ENCODE data around the gene HOXB3. TPM values are rescaled to one million over a fixed set of nuclear protein-coding genes. Genes with fewer than 3 reads are reported as not detected.

HOXB3 gene
- total RNA-seq, 4 donors from 2014 or later = 10.6 to 30.0 (median 18.0) TPM

DNA sequence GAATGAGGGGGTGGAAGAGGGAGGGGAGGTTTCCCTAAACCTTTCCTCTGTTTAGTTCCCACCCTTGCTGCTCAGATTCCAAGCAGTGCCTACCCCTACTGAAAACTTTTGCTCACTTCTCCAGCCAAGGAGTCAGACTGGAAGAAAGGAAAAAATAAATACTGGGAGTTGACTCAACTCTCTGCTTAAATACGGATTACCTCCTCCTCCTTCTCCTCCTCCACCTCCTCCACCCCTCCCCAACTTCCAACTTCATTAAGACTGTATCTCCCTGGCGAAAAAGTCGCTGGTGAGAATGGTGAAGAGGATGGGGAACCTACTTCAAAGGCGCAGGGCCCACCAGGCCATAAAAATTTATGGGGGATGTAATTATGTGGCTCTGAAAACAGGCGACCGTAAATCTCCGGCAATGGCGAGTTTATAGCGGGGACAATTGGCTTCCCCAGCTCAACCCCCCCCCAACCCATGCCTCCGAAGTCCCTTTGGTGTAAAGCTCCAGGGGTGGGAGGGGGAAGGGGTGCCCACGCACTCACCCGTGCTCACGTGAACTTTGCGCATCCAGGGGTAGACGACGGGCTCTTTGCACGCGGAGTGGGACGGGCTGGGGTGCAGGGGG lies 12.6 kb downstream of the HOXB3 start:
- Histone ChIP-seq H3K36me3 (no peaks in the 10 kb centered on the region), H3K4me3 (peak overlapping the region; percentile 29 to 39), H3K9me3 (no peaks in the 10 kb centered on the region), H3K27me3 (peaks cover 0 to 42% of the 10 kb centered on the region in 2 donors), H3K4me1 (peaks cover 0 to 4% of the 10 kb centered on the region in 2 donors), H3K27ac (peak overlapping the region; percentile 68 to 87)
- intact Hi-C loops (cut with DNase I; ENCODE audit: low total_unique reads) = no loop called here
- no peak for DNase-seq
- no peak for TF ChIP-seq POLR2A (IDR thresholded peaks at IDR 0.05)
- TF ChIP-seq, protein P1, sequence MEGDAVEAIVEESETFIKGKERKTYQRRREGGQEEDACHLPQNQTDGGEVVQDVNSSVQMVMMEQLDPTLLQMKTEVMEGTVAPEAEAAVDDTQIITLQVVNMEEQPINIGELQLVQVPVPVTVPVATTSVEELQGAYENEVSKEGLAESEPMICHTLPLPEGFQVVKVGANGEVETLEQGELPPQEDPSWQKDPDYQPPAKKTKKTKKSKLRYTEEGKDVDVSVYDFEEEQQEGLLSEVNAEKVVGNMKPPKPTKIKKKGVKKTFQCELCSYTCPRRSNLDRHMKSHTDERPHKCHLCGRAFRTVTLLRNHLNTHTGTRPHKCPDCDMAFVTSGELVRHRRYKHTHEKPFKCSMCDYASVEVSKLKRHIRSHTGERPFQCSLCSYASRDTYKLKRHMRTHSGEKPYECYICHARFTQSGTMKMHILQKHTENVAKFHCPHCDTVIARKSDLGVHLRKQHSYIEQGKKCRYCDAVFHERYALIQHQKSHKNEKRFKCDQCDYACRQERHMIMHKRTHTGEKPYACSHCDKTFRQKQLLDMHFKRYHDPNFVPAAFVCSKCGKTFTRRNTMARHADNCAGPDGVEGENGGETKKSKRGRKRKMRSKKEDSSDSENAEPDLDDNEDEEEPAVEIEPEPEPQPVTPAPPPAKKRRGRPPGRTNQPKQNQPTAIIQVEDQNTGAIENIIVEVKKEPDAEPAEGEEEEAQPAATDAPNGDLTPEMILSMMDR (IDR thresholded peaks at IDR 0.05) = no peak

DNA sequence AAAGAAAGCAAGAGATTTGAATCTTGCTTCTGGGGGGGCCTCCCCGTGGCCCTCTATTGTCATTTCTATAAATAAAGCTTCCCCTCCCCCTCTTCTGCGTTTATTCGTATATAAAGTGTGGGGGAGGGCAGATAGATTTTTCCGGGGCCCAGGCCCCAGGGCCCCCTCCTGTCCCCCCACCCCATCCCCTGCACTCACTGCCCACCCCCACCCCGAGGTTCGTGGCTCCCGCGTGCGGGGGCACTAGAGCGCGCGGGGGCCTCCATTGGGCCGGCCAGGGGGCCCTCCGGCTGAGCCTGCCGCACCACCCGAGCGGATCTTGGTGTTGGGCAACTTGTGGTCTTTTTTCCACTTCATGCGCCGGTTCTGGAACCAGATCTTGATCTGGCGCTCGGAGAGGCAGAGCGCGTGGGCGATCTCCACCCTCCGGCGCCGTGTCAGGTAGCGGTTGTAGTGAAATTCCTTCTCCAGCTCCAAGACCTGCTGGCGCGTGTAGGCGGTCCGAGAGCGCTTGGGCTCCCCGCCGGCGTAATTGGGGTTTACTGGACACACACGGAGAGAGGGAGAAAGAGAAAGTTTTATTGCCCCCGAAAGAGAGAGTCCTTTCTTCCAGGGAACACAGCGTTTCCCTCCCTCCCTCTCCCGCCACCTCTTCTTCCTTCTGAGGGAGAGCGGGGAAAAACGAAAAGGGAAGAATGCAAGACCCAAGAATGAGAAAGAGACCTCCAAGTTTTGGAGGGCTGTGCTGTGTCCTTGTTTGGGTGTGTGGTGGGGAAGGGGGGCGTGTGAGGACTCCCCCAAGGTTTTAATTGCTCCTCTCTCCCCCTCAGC lies 13.3 kb downstream of the HOXB3 start:
- Histone ChIP-seq H3K36me3 (no peaks in the 10 kb centered on the region), H3K27me3 (peaks cover 0 to 41% of the 10 kb centered on the region in 2 donors), H3K4me3 (peak overlapping the region in 1 of 2 donors; percentile 39), H3K9me3 (no peaks in the 10 kb centered on the region), H3K27ac (peak overlapping the region; percentile 68 to 87), H3K4me1 (peaks cover 0 to 4% of the 10 kb centered on the region in 2 donors)
- TF ChIP-seq POLR2A (IDR thresholded peaks at IDR 0.05) = no peak
- TF ChIP-seq, protein P1 (IDR thresholded peaks at IDR 0.05) = no peak
- DNase-seq = peak in 1 of 2 donors; percentile 57
- intact Hi-C loops (cut with DNase I; ENCODE audit: low total_unique reads) = no loop called here

DNA sequence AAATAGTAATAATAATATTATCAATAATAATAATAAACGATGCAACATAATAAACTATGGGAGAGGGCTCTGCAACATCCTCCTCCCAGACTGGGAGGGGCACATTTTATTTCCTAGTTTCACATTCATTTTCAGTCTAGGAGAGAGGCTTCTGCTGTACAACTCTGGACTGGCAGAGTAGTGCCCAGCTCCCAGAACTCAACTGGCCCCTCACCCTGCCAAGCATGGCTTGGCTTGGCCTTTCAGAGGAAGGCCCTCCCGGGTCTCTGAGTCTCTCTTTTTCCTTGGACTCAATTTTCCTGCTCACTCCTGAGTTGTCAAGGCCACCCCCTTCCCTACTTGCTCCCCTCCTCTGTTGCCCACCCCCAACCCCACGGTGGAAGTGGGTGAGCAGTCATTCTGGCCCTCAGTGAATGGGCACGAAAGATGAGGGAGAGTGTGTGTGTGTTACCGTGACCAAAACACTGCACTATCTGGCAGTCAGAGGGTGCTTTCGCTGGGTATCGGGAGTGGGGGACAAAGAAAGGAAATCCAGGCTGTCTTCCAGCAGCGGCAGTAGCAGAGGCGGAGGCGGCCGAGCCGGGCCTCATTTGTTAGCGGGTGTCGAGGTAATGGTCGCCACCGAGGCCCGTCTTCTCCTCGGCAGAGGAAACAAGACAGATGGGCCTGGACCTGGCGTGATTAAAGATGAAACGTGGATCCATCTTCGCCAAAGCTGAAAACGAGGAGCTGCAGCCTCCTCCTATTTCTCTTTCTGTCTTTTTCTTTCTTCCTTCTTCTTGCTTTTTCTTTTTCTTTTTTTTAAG lies 14.2 kb downstream of the HOXB3 start:
- H3K36me3 ChIP-seq = no peaks in the 10 kb centered on the region
- no peak overlapping the region for H3K4me3 ChIP-seq
- peak overlapping the region in 1 of 2 donors; percentile 10 for H3K27ac ChIP-seq
- H3K27me3 ChIP-seq = peaks cover 0 to 33% of the 10 kb centered on the region in 2 donors
- TF ChIP-seq, protein P1 (IDR thresholded peaks at IDR 0.05) = no peak
- TF ChIP-seq POLR2A (IDR thresholded peaks at IDR 0.05) = no peak
- H3K4me1 ChIP-seq = peaks cover 0 to 4% of the 10 kb centered on the region in 2 donors
- DNase-seq = no peak
- no peaks in the 10 kb centered on the region for H3K9me3 ChIP-seq
- intact Hi-C loops (cut with DNase I; ENCODE audit: low total_unique reads) = no loop called here

DNA sequence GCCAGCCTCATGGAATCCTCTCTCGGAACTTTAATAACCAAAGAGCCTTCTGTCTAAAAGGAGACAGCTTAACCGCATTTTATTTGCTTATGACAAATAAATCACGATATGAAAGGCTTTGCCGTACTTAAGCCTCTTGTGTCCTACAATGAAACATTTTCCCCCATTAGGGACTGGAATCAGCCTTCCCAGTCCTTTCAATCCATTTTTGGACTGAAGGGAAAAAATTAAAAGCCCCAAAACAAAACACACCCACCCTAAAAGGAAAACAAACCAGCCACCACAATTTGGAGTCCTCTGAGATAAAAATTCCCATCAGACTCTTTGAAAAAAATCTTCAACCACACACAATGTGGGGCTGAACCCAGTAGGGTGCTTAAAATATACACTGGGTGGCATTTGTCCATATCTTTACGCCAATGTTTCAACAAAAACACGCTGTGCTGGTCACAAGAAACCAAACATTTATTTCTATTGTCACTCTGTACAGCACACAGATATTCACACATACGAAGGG lies 14.9 kb downstream of the HOXB3 start:
- Histone ChIP-seq H3K36me3 (no peaks in the 10 kb centered on the region), H3K4me3 (no peak overlapping the region), H3K27me3 (peaks cover 0 to 26% of the 10 kb centered on the region in 2 donors), H3K4me1 (peaks cover 0 to 4% of the 10 kb centered on the region in 2 donors), H3K27ac (no peak overlapping the region), H3K9me3 (no peaks in the 10 kb centered on the region)
- intact Hi-C loops (cut with DNase I; ENCODE audit: low total_unique reads) = no loop called here
- DNase-seq = no peak
- TF ChIP-seq, protein P1 (IDR thresholded peaks at IDR 0.05) = no peak
- no peak for TF ChIP-seq POLR2A (IDR thresholded peaks at IDR 0.05)
